ENCODE data around the gene ABCC1. TPM values are rescaled to one million over a fixed set of nuclear protein-coding genes. Genes with fewer than 3 reads are reported as not detected.
A peak's percentile ranks its signal among the peaks of the same experiment; 100 is the strongest.

The ABCC1 gene
- polyA plus RNA-seq, 3 donors, result 1.4 to 23.6 (median 3.0) TPM

- no peaks in the 10 kb centered on the region for H3K79me2 ChIP-seq (ENCODE audit: insufficient read depth, low read length)
- H3K9ac ChIP-seq (ENCODE audit: insufficient read depth, low read length, poor library complexity, severe bottlenecking), result no peak overlapping the region
- no peak overlapping the region for H3K27ac ChIP-seq (ENCODE audit: low read depth in 1 of 2, low read length in 2 of 2)
- no peak overlapping the region for H3K4me2 ChIP-seq (replicated peaks; ENCODE audit: extremely low read depth, low read length, poor library complexity, severe bottlenecking)
- peaks cover 6% of the 10 kb centered on the region for H4K20me1 ChIP-seq (ENCODE audit: insufficient read depth, low read length)
- intact Hi-C loops (cut with micrococcal nuclease), result no loop called here
- H3K36me3 ChIP-seq (replicated peaks in 1 of 2; ENCODE audit: control insufficient read depth in 1 of 2, insufficient read depth in 2 of 2, low read length in 2 of 2), result peaks cover 62 to 89% of the 10 kb centered on the region in 2 donors
- DNase-seq, result no peak
- peaks cover 62 to 87% of the 10 kb centered on the region in 2 donors for H3K36me3 Mint-ChIP-seq
- H3K9me3 Mint-ChIP-seq, result peaks cover 0 to 1% (median 0%) of the 10 kb centered on the region in 7 donors
- no peak overlapping the region for H3K4me3 Mint-ChIP-seq
- no peaks in the 10 kb centered on the region for H3K27me3 ChIP-seq (ENCODE audit: control insufficient read depth in 2 of 2, insufficient read depth in 2 of 2, low read length in 2 of 2)
- H3K4me1 Mint-ChIP-seq, result peaks cover 11% of the 10 kb centered on the region
- no peak overlapping the region for H3K27ac Mint-ChIP-seq
- peaks cover 0 to 5% of the 10 kb centered on the region in 2 donors for H3K4me1 ChIP-seq (ENCODE audit: control insufficient read depth in 1 of 2, insufficient read depth in 2 of 2, low read length in 2 of 2)
- TF ChIP-seq CTCF (IDR thresholded peaks at IDR 0.05), result no peak
- no peaks in the 10 kb centered on the region for H3K9me3 ChIP-seq (replicated peaks in 1 of 2; ENCODE audit: control insufficient read depth in 1 of 2, insufficient read depth in 1 of 2, low read length in 2 of 2)
- peaks cover 0 to 2% (median 0%) of the 10 kb centered on the region in 3 donors for H3K27me3 Mint-ChIP-seq (ENCODE audit: low read depth in 3 of 3)
- H2AFZ ChIP-seq (ENCODE audit: insufficient read depth, low read depth, low read length, poor library complexity, severe bottlenecking), result no peak overlapping the region
- WGBS (ENCODE audit: insufficient coverage), result 100% methylated on average over 1 of the region's 1 CpG
- H3K4me3 ChIP-seq (replicated peaks in 1 of 3; ENCODE audit: low read depth in 2 of 3, low read length in 3 of 3), result no peak overlapping the region
These were observed 88.6 kb downstream of the ABCC1 start for GRCh38 chr16:16037970-16038369.

- H3K27ac Mint-ChIP-seq, result peak overlapping the region in 5 of 7 donors; percentile 1 to 75 (median 6)
- TF ChIP-seq CTCF (IDR thresholded peaks at IDR 0.05), result no peak
- Histone ChIP-seq H3K4me3 (replicated peaks in 1 of 3; ENCODE audit: low read depth in 2 of 3, low read length in 3 of 3) (no peak overlapping the region), H3K9me3 (replicated peaks in 1 of 2; ENCODE audit: control insufficient read depth in 1 of 2, insufficient read depth in 1 of 2, low read length in 2 of 2) (no peaks in the 10 kb centered on the region), H3K27ac (ENCODE audit: low read depth in 1 of 2, low read length in 2 of 2) (peak overlapping the region in 1 of 2 donors; percentile 17), H3K36me3 (replicated peaks in 1 of 2; ENCODE audit: control insufficient read depth in 1 of 2, insufficient read depth in 2 of 2, low read length in 2 of 2) (peaks cover 65 to 87% of the 10 kb centered on the region in 2 donors), H2AFZ (ENCODE audit: insufficient read depth, low read depth, low read length, poor library complexity, severe bottlenecking) (no peak overlapping the region), H3K4me1 (ENCODE audit: control insufficient read depth in 1 of 2, insufficient read depth in 2 of 2, low read length in 2 of 2) (peaks cover 0 to 5% of the 10 kb centered on the region in 2 donors), H3K9ac (ENCODE audit: insufficient read depth, low read length, poor library complexity, severe bottlenecking) (no peak overlapping the region), H3K79me2 (ENCODE audit: insufficient read depth, low read length) (no peaks in the 10 kb centered on the region), H3K27me3 (ENCODE audit: control insufficient read depth in 2 of 2, insufficient read depth in 2 of 2, low read length in 2 of 2) (no peaks in the 10 kb centered on the region), H4K20me1 (ENCODE audit: insufficient read depth, low read length) (peaks cover 6% of the 10 kb centered on the region), H3K4me2 (replicated peaks; ENCODE audit: extremely low read depth, low read length, poor library complexity, severe bottlenecking) (no peak overlapping the region)
- H3K36me3 Mint-ChIP-seq, result peaks cover 61 to 87% of the 10 kb centered on the region in 2 donors
- H3K27me3 Mint-ChIP-seq (ENCODE audit: low read depth in 3 of 3), result peaks cover 0 to 2% (median 0%) of the 10 kb centered on the region in 3 donors
- H3K4me1 Mint-ChIP-seq, result peaks cover 7% of the 10 kb centered on the region
- WGBS (ENCODE audit: insufficient coverage), result 11% methylated on average over 5 of the region's 6 CpGs
- H3K9me3 Mint-ChIP-seq, result peaks cover 0 to 1% (median 0%) of the 10 kb centered on the region in 7 donors
- H3K4me3 Mint-ChIP-seq, result no peak overlapping the region
- intact Hi-C loops (cut with micrococcal nuclease), result no loop called here
- DNase-seq, result no peak
These were observed 89.5 kb downstream of the ABCC1 start for GRCh38 chr16:16038950-16039349.
